ENCODE data around the gene PHLPP2. TPM values are rescaled to one million over a fixed set of nuclear protein-coding genes. Genes with fewer than 3 reads are reported as not detected.
"Not testable (repeated sequence)": the region's sequence is repeated elsewhere in the genome, so short reads cannot be mapped to it uniquely, and the experiment has no call there.

The PHLPP2 gene
- polyA plus RNA-seq, 2 donors = 0.51 to 0.59 TPM

GRCh38 chr16:71703333-71703732 is 21.2 kb downstream of the PHLPP2 start:
- no peaks in the 10 kb centered on the region for H3K36me3 ChIP-seq (ENCODE audit: control insufficient read depth in 2 of 2, insufficient read depth in 2 of 2, low read length in 1 of 2)
- H3K9me3 ChIP-seq (ENCODE audit: control insufficient read depth in 2 of 2, insufficient read depth in 1 of 2, low read depth in 1 of 2, low read length in 1 of 2) = no peaks in the 10 kb centered on the region
- H3K27me3 ChIP-seq (ENCODE audit: control insufficient read depth in 1 of 2, insufficient read depth in 2 of 2, low read length in 2 of 2) = no peaks in the 10 kb centered on the region
- no peak overlapping the region for H3K27ac ChIP-seq (ENCODE audit: low read depth in 2 of 2, low read length in 1 of 2)
- no peak overlapping the region for H3K4me3 ChIP-seq (ENCODE audit: low read depth in 1 of 2, low read length in 2 of 2)
- peaks cover 0 to 3% of the 10 kb centered on the region in 2 donors for H3K4me1 ChIP-seq (ENCODE audit: control insufficient read depth in 2 of 2, insufficient read depth in 2 of 2, low read length in 1 of 2)
- WGBS, 2 donors = 87% methylated on average over 1 of the region's 1 CpG

GRCh38 chr16:71700831-71701230 is 23.7 kb downstream of the PHLPP2 start:
- H3K27me3 ChIP-seq (ENCODE audit: control insufficient read depth in 1 of 2, insufficient read depth in 2 of 2, low read length in 2 of 2) = no peaks in the 10 kb centered on the region
- no peaks in the 10 kb centered on the region for H3K9me3 ChIP-seq (ENCODE audit: control insufficient read depth in 2 of 2, insufficient read depth in 1 of 2, low read depth in 1 of 2, low read length in 1 of 2)
- H3K27ac ChIP-seq (ENCODE audit: low read depth in 2 of 2, low read length in 1 of 2) = no peak overlapping the region
- H3K4me3 ChIP-seq (ENCODE audit: low read depth in 1 of 2, low read length in 2 of 2) = no peak overlapping the region
- peaks cover 0 to 3% of the 10 kb centered on the region in 2 donors for H3K4me1 ChIP-seq (ENCODE audit: control insufficient read depth in 2 of 2, insufficient read depth in 2 of 2, low read length in 1 of 2)
- no peaks in the 10 kb centered on the region for H3K36me3 ChIP-seq (ENCODE audit: control insufficient read depth in 2 of 2, insufficient read depth in 2 of 2, low read length in 1 of 2)
- 85 to 89% methylated on average over 4 of the region's 4 CpGs for WGBS, 2 donors

GRCh38 chr16:71698491-71698890 is 26.0 kb downstream of the PHLPP2 start:
- Histone ChIP-seq H3K27ac (ENCODE audit: low read depth in 2 of 2, low read length in 1 of 2) (no peak overlapping the region), H3K4me1 (ENCODE audit: control insufficient read depth in 2 of 2, insufficient read depth in 2 of 2, low read length in 1 of 2) (peaks cover 0 to 3% of the 10 kb centered on the region in 2 donors), H3K9me3 (ENCODE audit: control insufficient read depth in 2 of 2, insufficient read depth in 1 of 2, low read depth in 1 of 2, low read length in 1 of 2) (no peaks in the 10 kb centered on the region), H3K4me3 (ENCODE audit: low read depth in 1 of 2, low read length in 2 of 2) (no peak overlapping the region), H3K27me3 (ENCODE audit: control insufficient read depth in 1 of 2, insufficient read depth in 2 of 2, low read length in 2 of 2) (no peaks in the 10 kb centered on the region), H3K36me3 (ENCODE audit: control insufficient read depth in 2 of 2, insufficient read depth in 2 of 2, low read length in 1 of 2) (no peaks in the 10 kb centered on the region)
- 83 to 91% methylated on average over 3 of the region's 3 CpGs for WGBS, 2 donors

GRCh38 chr16:71693164-71693563 is 31.3 kb downstream of the PHLPP2 start:
- Histone ChIP-seq H3K27ac (ENCODE audit: low read depth in 2 of 2, low read length in 1 of 2) (no peak overlapping the region), H3K36me3 (ENCODE audit: control insufficient read depth in 2 of 2, insufficient read depth in 2 of 2, low read length in 1 of 2) (peaks cover 0 to 4% of the 10 kb centered on the region in 2 donors), H3K4me1 (ENCODE audit: control insufficient read depth in 2 of 2, insufficient read depth in 2 of 2, low read length in 1 of 2) (no peaks in the 10 kb centered on the region), H3K27me3 (ENCODE audit: control insufficient read depth in 1 of 2, insufficient read depth in 2 of 2, low read length in 2 of 2) (no peaks in the 10 kb centered on the region), H3K9me3 (ENCODE audit: control insufficient read depth in 2 of 2, insufficient read depth in 1 of 2, low read depth in 1 of 2, low read length in 1 of 2) (no peaks in the 10 kb centered on the region), H3K4me3 (ENCODE audit: low read depth in 1 of 2, low read length in 2 of 2) (no peak overlapping the region)
- WGBS, 2 donors = 97 to 99% methylated on average over 3 to 5 of the region's 5 CpGs

- H3K9me3 ChIP-seq (ENCODE audit: control insufficient read depth in 2 of 2, insufficient read depth in 1 of 2, low read depth in 1 of 2, low read length in 1 of 2) = no peaks in the 10 kb centered on the region
- H3K27me3 ChIP-seq (ENCODE audit: control insufficient read depth in 1 of 2, insufficient read depth in 2 of 2, low read length in 2 of 2) = no peaks in the 10 kb centered on the region
- no peaks in the 10 kb centered on the region for H3K4me1 ChIP-seq (ENCODE audit: control insufficient read depth in 2 of 2, insufficient read depth in 2 of 2, low read length in 1 of 2)
- H3K27ac ChIP-seq (ENCODE audit: low read depth in 2 of 2, low read length in 1 of 2) = no peak overlapping the region
- 0% methylated on average over 1 of the region's 1 CpG for WGBS, 2 donors
- H3K4me3 ChIP-seq (ENCODE audit: low read depth in 1 of 2, low read length in 2 of 2) = no peak overlapping the region
- peaks cover 0 to 4% of the 10 kb centered on the region in 2 donors for H3K36me3 ChIP-seq (ENCODE audit: control insufficient read depth in 2 of 2, insufficient read depth in 2 of 2, low read length in 1 of 2)
These were observed 34.6 kb downstream of the PHLPP2 start for GRCh38 chr16:71689901-71690300.

- 73% methylated on average over 3 of the region's 3 CpGs for WGBS, 2 donors
- no peaks in the 10 kb centered on the region for H3K27me3 ChIP-seq (ENCODE audit: control insufficient read depth in 1 of 2, insufficient read depth in 2 of 2, low read length in 2 of 2)
- H3K36me3 ChIP-seq (ENCODE audit: control insufficient read depth in 2 of 2, insufficient read depth in 2 of 2, low read length in 1 of 2) = peaks cover 0 to 4% of the 10 kb centered on the region in 2 donors
- no peaks in the 10 kb centered on the region for H3K4me1 ChIP-seq (ENCODE audit: control insufficient read depth in 2 of 2, insufficient read depth in 2 of 2, low read length in 1 of 2)
- no peak overlapping the region for H3K27ac ChIP-seq (ENCODE audit: low read depth in 2 of 2, low read length in 1 of 2)
- no peak overlapping the region for H3K4me3 ChIP-seq (ENCODE audit: low read depth in 1 of 2, low read length in 2 of 2)
- H3K9me3 ChIP-seq (ENCODE audit: control insufficient read depth in 2 of 2, insufficient read depth in 1 of 2, low read depth in 1 of 2, low read length in 1 of 2) = no peaks in the 10 kb centered on the region
These were observed 36.6 kb downstream of the PHLPP2 start for GRCh38 chr16:71687861-71688260.

- H3K27ac ChIP-seq (ENCODE audit: low read depth in 2 of 2, low read length in 1 of 2); H3K9me3 ChIP-seq (ENCODE audit: control insufficient read depth in 2 of 2, insufficient read depth in 1 of 2, low read depth in 1 of 2, low read length in 1 of 2); H3K4me3 ChIP-seq (ENCODE audit: low read depth in 1 of 2, low read length in 2 of 2); H3K27me3 ChIP-seq (ENCODE audit: control insufficient read depth in 1 of 2, insufficient read depth in 2 of 2, low read length in 2 of 2); H3K4me1 ChIP-seq (ENCODE audit: control insufficient read depth in 2 of 2, insufficient read depth in 2 of 2, low read length in 1 of 2); H3K36me3 ChIP-seq (ENCODE audit: control insufficient read depth in 2 of 2, insufficient read depth in 2 of 2, low read length in 1 of 2): not testable (repeated sequence)
- 96 to 97% methylated on average over 12 of the region's 12 CpGs for WGBS, 2 donors
These were observed 40.2 kb downstream of the PHLPP2 start for GRCh38 chr16:71684280-71684679.

GRCh38 chr16:71681360-71681759 is 43.1 kb downstream of the PHLPP2 start:
- H3K4me1 ChIP-seq (ENCODE audit: control insufficient read depth in 2 of 2, insufficient read depth in 2 of 2, low read length in 1 of 2) = no peaks in the 10 kb centered on the region
- no peaks in the 10 kb centered on the region for H3K27me3 ChIP-seq (ENCODE audit: control insufficient read depth in 1 of 2, insufficient read depth in 2 of 2, low read length in 2 of 2)
- H3K4me3 ChIP-seq (ENCODE audit: low read depth in 1 of 2, low read length in 2 of 2) = no peak overlapping the region
- no peak overlapping the region for H3K27ac ChIP-seq (ENCODE audit: low read depth in 2 of 2, low read length in 1 of 2)
- 63 to 65% methylated on average over 2 of the region's 2 CpGs for WGBS, 2 donors
- H3K36me3 ChIP-seq (ENCODE audit: control insufficient read depth in 2 of 2, insufficient read depth in 2 of 2, low read length in 1 of 2) = no peaks in the 10 kb centered on the region
- H3K9me3 ChIP-seq (ENCODE audit: control insufficient read depth in 2 of 2, insufficient read depth in 1 of 2, low read depth in 1 of 2, low read length in 1 of 2) = no peaks in the 10 kb centered on the region

- H3K4me1 ChIP-seq (ENCODE audit: control insufficient read depth in 2 of 2, insufficient read depth in 2 of 2, low read length in 1 of 2) = no peaks in the 10 kb centered on the region
- H3K27ac ChIP-seq (ENCODE audit: low read depth in 2 of 2, low read length in 1 of 2) = no peak overlapping the region
- H3K36me3 ChIP-seq (ENCODE audit: control insufficient read depth in 2 of 2, insufficient read depth in 2 of 2, low read length in 1 of 2) = no peaks in the 10 kb centered on the region
- H3K27me3 ChIP-seq (ENCODE audit: control insufficient read depth in 1 of 2, insufficient read depth in 2 of 2, low read length in 2 of 2) = no peaks in the 10 kb centered on the region
- WGBS, 2 donors = 86 to 92% methylated on average over 5 of the region's 5 CpGs
- no peak overlapping the region for H3K4me3 ChIP-seq (ENCODE audit: low read depth in 1 of 2, low read length in 2 of 2)
- H3K9me3 ChIP-seq (ENCODE audit: control insufficient read depth in 2 of 2, insufficient read depth in 1 of 2, low read depth in 1 of 2, low read length in 1 of 2) = no peaks in the 10 kb centered on the region
These were observed 48.3 kb downstream of the PHLPP2 start for GRCh38 chr16:71676236-71676635.

- H3K4me1 ChIP-seq (ENCODE audit: control insufficient read depth in 2 of 2, insufficient read depth in 2 of 2, low read length in 1 of 2) = no peaks in the 10 kb centered on the region
- H3K36me3 ChIP-seq (ENCODE audit: control insufficient read depth in 2 of 2, insufficient read depth in 2 of 2, low read length in 1 of 2) = no peaks in the 10 kb centered on the region
- WGBS, 2 donors = 82 to 83% methylated on average over 3 of the region's 3 CpGs
- H3K9me3 ChIP-seq (ENCODE audit: control insufficient read depth in 2 of 2, insufficient read depth in 1 of 2, low read depth in 1 of 2, low read length in 1 of 2) = no peaks in the 10 kb centered on the region
- H3K27me3 ChIP-seq (ENCODE audit: control insufficient read depth in 1 of 2, insufficient read depth in 2 of 2, low read length in 2 of 2) = no peaks in the 10 kb centered on the region
- no peak overlapping the region for H3K4me3 ChIP-seq (ENCODE audit: low read depth in 1 of 2, low read length in 2 of 2)
- no peak overlapping the region for H3K27ac ChIP-seq (ENCODE audit: low read depth in 2 of 2, low read length in 1 of 2)
These were observed 49.1 kb downstream of the PHLPP2 start for GRCh38 chr16:71675380-71675779.
